ENCODE measurements around the gene ZDHHC13.

ZDHHC13 gene

DNA sequence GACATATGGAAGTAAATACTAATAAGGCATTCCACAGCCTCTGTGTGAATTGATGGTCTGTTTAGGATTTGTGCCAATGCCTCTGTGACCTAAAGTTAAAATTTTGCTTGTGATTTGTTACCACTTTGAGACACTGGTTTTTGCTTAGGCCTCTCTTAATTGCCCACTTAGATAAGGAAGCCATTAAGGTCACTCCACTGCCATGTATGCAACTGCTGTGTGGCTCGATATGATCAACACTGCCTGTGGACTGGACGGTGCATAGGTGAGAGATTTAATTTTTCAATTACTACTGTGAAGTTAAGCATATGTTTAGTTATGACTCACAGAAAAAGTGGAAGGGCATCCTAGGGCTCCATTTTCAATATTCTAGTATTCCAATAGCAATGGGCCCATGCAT lies 47.9 kb downstream of the ZDHHC13 start:
- DNase-seq (ENCODE audit: low spot score), result no peak

DNA sequence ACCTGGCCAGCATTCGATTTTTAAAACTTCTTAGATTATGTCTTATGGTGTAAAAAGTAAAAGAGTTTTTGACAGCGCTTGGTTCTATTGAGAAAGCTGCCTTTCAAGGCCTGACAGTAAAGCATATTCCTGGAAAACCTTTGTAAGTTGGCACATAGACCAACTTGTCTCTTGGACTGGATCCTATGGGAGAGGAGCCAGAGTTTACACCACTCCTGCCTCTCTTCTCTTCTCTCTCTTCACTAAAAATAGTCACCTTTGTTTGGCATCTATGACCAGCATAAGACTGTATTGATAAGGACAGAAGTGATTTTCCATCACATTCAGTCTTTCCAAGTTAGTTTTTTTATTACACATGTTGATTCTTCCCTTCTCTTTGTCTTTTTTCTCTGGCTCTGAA lies 51.1 kb downstream of the ZDHHC13 start:
- no peak for DNase-seq (ENCODE audit: low spot score)

DNA sequence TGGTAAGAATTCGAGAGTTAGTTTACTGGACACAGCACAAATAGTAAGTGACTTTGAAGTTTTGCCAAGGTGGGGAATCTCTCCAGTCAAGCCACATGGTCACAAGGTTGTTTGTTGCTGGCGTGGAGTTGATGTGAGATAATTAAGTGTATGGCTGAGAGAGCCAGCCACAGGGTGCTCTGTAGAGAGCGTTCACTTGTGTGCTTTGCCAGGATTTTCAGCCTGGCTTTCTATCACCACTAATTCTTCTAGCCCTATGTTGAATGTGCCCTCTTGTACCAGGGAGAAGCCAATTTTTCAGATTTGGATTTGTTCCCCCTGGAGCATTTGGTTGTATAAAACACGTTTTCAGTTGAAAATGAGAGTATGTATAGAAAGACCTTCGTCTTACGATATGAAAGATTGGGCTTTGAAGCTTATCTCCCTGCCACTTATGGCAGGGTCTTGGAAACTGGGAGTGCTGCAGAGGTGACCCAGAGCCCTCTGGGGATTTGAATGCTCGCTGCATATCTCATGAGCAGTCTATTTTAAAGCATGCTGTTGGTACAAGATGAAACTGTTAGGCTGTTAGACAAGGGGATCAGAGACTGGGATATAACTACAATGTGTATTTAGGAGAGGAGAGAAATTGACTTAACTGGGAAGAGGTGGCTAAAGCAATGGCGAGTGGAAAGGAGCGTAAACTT lies 56.2 kb downstream of the ZDHHC13 start:
- DNase-seq (ENCODE audit: low spot score), result no peak

DNA sequence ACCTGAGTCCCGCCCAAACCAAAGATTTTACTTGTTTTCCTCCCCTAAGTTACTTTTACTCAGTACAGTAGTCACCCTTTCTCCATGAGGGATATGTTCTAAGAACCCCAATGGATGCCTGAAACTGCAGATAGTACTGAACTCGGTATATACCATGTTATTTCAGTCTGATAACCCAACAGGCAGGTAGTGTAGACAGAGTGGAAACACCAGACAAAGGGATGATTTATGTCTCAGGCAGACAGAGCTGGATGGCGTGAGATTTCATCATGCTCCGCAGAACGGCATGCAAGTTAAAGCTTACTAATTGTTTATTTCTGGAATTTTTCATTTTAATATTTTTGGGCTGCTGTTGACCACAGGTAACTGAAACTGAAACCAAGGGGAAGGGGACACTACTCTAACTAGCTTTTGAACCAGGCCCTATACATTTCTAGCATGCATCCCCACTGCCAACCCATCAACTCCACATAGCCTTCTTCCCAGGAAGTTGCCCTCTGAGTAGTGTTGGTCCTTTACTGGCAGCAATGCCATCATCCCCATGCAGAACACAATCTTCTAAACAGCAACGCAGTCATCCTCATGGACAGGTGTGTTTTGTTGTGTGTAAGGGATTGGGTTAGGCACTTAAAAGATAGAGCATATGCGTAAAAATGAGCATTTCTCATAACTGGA lies 57.1 kb downstream of the ZDHHC13 start:
- DNase-seq (ENCODE audit: low spot score), result no peak

DNA sequence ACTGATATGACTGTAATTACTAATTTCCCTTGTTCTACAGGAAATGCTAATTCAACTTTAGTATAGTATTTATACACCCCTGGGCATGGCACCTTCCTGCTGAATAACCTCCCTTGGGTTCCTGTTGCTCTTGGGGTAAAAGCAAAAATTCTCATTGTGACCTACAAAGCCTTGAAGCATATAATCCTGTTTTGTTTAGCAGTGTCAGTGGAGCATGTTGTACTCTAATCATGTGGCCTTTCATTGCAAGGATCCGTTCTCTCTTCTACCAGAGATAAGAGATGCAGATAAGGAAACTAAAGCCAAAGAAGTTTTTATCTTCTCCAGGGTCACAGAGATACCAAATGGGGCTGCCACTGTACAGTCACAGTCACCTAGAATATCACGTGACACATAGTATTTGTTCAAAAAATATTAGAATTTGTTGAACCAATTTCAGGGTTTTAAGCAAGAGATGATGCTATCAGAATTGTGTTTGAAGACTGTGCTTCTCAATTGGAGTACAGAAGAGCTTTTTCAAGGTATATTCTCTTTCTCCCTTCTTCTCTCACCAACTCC lies 59.7 kb downstream of the ZDHHC13 start:
- no peak for DNase-seq (ENCODE audit: low spot score)

DNA sequence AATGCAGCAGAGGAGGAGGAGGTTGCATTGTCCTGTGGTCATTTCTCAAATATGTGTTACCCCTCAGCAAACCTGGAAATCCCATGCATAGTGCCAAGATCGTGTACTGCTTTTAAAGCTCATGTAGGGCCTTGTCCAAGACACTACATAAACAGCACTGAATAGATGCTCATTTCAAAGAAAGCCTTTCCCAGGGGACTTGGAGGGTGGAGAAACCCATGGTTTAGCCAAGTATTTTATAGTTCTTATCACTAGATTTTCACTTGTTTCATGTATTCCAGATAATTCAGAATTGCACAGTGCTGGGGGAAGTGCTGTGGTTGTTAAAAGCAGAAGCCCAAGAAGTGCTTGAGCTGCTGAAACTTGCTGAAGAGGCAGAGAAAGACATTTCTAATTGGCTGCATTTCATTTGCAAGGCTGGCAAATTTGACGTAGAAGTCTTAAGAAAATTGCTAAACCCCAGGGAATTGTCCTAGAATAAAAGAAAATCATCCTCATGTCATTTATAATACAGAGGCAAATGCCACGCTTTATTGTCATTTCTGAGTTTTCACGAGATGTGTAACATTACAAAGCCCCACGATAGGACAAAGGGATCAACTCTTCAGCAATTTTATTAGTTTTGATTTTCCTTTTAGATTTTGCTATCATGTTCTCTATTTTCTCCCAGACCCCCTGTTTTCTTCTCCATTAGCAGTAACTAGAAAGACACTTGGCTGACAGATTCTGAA lies 64.7 kb downstream of the ZDHHC13 start:
- no peak for DNase-seq (ENCODE audit: low spot score)

DNA sequence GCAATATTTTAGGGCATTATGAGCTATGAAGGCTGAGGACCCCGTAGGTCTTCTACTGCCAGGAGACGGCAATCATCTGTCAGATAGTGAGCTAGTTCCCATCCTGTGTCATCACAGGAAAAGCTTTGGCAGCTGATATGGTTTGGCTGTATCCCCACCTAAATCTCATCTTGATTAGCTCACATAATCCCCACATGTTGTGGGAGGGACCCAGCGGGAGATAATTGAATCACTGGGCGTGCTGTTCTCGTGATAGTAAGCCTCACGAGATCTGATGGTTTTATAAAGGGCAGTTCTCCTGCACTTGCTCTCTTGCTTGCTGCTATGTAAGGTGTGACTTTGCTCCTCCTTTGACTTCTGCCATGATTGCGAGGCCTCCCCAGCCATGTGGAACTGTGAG lies 66.7 kb downstream of the ZDHHC13 start:
- DNase-seq (ENCODE audit: low spot score), result no peak

DNA sequence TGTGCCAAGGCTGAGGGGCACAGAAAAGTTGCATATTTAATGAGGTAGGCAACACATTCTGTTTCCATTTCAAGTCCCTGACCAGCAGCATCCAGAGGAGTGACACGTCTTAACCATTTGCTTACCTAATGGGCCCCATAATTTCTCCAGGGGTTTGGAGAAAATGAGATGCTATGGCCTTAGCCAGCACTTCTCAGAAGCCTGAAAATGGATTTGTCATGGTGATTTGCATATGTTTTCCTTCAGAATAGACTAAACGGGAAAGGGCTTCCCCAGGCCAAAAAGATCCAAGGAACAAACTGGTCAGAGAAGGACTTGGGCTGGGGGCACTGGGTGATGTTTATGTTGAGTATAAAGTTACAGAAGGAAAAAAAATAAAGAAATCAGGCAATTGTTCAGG lies 68.1 kb downstream of the ZDHHC13 start:
- DNase-seq (ENCODE audit: low spot score), result no peak

DNA sequence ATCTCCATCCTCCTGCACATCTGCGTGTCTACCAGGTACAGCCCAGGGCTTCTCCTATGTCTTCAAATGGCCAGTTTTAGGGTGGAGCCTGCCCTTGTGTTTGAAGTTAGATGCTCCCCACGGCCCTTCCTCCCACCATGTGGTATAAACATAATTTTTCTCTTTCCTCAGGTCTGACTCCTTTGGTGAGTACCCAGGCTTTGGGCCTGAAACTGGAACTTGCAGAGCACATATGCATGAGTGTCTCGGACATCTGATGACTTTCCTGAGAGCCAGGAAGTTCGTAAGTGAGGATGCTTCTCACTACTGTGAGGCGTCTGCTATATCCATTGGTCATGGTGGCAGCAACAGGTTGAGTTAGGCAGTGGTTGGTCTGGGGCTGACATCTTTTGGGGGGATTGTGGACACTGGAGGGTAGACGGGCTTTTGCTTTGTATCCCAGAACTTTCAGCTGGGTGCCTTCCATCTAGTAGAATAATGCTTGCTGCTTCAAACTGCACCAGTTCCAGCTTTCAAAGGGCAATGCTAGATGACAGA lies 68.6 kb downstream of the ZDHHC13 start:
- no peak for DNase-seq (ENCODE audit: low spot score)

DNA sequence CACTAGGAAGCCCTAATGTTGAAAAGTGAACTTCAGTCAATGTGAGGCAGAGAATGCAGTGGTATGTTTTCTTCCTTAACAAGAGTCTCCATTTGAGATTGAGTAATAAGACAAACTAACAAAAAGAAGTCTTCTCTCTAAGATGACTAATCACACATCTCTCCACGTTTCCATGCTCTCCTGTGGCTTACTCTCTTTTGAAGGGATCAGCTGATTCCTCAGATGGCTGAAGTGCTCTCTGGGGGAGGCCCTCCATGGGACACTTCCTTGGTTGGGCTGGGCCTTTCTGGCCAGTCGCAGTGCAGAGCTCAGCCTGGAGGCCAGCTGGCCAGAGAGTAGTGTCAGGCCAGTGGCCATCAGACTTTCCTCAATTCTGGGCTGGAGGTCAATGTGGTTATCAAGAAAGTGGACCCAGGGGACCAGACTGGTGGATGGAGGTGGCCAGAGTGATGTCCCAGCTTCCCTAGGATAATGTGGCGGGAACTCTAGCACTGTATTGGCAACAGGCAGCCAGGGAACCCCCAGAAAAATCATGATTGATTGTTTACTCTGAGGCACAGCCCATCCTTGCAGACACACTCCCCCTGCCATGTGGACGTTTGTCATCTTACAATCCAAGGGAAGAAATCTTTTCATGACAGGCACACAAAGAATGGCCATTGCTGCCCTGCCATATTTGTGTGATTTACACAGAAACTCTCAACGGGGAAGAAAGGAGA lies 70.3 kb downstream of the ZDHHC13 start:
- peak; percentile 45 for DNase-seq (ENCODE audit: low spot score)

DNA sequence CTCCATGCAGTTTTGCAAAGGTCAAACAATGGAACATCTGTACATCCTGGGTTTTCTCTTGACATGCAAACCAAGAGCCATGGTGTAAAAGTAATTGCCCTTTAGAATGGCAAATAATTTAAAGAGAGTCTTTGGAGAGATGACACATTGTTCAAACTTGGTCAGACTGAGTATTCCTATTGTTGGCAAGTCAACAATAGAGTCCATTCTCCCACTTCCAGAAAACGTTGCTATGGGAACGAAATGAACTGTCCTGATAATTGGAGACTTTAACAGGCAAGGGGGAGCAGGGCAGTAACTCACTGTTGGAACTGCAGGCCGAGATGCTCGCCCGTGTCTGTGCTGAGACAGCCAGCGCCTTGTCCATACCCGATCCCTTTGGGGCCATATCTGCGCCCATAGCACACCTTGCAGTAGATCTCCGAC lies 70.9 kb downstream of the ZDHHC13 start:
- DNase-seq (ENCODE audit: low spot score), result no peak

DNA sequence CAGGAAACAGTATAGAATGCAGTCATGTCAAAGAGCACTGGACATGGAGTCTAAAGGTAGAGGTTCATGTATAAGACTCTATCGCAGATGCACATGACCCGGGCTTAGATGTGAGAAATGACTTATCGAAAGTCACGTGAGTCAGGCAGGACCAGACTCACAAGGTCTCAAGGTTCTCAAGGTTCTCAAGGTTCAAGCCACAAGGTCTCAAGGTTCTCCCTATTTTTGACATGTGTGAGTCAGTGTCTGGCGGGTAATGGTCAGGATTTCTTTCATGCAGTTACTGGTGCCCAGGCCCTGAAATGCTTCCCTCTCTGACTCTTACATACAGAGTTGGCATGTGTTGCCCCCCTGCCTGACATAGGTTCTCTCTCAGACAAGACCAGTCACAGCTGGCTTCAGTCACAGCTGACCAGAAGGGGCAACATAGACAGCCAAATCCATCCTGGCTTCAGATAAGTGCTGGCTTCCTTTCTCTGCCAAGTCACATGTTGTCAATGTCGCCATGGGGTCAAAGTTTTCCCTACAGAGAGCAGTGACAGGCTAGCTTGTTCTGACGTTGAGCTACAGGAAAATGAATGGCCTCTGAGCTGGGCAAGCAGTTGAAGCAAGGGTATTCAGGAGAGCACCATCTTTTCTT lies 74.7 kb downstream of the ZDHHC13 start:
- no peak for DNase-seq (ENCODE audit: low spot score)

DNA sequence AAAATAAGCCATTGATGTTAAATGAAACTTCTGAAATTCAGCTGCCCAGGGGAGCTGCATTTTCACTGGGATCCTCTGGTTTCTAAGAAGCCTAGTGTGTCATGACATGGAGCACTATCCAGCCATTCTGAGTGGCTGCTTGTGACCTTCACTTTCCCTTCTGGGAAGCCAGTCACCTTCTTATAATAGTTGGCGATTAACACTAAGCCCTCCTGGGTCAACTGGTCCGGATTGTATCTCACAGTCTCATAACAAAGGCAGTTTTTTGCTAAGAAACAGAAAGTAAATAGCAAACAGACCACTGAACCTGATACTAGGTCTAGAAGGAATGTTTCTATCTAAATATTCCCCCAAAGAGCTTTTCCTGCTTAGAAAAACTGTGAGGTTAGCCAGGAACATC lies 76.9 kb downstream of the ZDHHC13 start:
- no peak for DNase-seq (ENCODE audit: low spot score)

DNA sequence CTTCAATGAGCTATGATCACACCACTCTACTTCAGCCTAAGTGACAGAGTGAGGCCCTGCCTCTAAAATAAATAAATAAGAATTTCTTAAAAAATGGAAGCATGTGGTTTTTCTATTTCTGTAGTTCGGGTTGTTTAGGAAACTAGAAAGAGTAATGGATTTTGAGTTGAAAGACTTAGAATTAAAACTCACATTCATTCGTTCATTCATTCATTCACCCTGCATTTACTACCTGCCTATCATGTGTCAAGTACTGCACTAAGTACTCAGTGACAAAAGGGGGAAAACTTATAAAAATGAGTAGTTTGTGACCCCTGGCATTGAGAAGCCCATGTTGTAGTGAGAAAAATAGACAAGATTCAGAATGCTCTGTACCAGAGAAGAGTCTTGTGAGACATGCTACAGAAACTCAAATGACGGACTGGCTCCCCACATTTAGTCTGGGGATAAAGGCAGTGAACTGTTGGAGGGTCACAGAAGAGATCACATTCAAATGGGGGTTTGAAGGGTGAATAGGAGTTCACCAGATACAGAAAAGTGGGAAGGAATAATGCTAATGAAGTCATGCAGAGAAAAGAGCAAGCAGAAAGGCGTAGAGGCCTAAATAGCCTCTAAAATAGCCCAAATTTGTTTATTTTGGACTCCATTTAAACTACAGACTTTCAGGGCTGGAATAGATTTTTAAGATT lies 77.8 kb downstream of the ZDHHC13 start:
- no peak for DNase-seq (ENCODE audit: low spot score)

DNA sequence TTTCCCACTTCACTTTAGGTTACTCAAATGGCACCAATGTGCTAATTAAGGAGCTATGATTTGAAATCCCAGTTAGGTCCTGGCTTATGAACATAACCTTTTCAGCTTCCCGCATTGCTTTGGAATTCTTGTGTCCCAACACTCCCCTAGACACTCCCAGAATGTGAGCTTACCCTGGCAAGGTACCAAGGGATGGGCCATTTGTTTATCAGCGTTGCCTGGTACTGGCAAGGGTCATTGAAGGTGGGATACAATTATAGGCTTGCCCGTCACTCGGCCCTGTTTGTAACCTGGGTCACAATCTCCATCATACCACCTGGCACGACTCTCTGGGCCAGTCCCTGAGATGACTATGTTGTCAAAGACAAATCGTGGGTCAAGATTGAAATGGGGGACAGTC lies 79.5 kb downstream of the ZDHHC13 start:
- DNase-seq (ENCODE audit: low spot score), result no peak

DNA sequence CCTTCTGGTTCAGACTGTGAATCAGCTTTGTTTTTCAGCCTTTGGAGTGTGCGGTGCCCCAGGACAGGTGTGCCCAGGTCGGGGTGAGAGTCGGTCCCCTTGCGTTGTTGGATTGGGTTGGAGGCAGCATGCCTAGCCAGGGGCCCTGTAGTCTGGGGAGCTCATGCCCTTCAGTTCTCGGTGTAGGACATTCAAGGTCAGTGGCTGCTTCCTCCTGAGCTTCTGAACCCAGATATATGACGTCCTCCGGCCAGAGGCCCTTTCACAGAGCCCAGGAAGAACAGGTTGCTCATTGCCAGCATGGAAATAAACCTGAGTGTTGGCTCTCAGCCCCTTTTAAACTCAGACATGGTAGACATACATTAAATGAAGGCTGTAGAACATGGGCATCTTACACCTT lies 82.1 kb downstream of the ZDHHC13 start:
- DNase-seq (ENCODE audit: low spot score), result no peak

DNA sequence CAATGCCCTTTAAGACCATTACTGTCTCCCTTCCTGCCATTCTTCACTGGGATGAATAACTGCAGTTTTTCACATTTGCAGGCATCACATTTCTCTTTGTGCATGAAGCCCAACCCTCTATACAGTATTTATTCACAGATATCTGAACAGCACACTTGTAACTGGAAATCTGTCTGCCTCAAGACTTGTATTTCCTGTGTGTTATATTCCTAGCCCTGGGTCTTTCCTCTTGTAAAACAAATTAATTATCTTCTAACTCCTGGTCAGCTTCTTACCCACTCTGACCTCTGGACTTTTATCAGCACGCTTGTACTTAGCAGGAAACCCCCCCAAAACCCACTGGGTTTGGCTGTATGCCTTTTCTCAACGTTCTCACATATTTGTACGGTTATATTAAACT lies 82.8 kb downstream of the ZDHHC13 start:
- no peak for DNase-seq (ENCODE audit: low spot score)

DNA sequence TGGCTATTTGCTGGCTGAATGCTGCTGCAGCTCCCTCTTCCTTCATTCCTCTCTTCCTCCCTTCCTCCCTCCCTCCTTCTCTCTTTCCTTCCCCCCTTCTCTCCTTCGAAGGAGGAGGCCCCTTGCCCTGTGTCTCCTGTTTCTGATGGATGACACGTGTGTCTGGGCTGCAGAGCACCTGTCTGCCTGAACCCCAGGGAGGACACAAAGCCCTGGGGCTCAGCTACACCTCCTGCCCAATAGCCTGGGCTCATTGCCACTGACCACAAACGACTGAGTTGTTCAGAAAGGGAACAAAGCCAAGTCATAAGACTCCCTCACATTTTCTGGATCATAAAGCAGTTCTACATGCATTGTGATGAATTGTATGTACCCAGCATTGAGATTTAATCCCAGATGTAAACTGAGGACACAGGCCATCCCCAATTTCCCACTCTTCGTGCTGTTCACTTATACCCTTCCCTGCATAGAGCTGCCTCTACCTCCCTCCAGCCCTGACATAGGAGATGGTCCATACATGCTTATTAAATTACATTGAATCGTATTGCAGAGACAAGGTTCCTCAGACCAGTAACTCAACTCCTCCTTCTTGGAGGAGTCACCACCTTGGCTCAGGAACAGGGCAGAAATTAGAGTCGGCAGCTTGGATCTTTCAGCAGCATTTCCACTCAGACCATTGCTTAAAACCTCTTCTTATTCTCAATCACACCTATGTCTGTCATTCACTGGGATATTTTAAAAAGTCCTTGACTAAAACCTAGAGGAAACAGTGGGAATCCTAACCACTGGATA lies 83.6 kb downstream of the ZDHHC13 start:
- DNase-seq (ENCODE audit: low spot score), result peak; percentile 68

DNA sequence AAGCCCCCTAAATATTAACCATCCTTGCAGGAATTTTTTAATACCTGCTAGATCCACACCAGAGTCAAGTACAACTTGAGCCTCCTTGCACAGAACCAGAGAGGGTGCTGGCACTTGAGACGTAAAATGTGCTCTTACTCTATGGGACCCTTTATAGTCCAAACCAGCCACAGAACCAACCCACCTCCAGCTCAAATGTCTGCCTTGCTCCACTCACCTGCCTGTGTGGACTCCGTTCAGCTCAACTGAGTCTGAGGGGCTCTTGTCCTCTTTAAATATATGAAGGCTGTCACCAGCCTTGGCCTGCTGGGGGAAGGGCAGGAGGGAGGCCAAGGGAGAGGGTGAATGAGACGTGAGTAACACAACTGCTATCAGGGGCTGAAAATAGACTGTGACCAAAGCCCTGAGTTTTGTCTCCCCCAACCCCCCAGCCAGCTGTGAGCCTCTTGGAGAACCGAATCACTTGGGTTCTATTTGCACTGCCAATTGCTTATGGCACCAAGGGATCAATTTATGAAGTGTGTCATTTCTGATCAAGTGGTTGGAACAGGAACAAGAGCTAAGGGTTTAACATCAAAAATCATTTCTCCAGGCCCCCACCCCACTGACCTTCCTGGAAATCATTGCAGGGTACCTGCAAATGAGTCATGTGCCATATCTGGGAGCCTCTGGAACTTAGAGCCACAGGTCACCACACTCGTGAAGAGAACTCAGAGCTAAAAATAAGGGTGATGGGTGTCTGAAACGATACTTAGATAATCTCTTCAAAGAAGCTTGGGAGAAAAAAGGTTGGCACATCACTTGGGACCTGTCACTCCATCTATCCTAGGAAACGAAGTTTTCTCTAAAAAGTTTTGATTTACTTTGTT lies 85.0 kb downstream of the ZDHHC13 start, which contains the start of gene CSRP3:
CSRP3 (minus strand) TSS at position 247 of the 869 bp plus-strand sequence. CDS start 9,535 bp downstream, outside the sequence.
- DNase-seq (ENCODE audit: low spot score), result peak; percentile 24
